H1 (cell line): ENCODE results near the gene RASGRP4. TPM values are rescaled to one million over a fixed set of nuclear protein-coding genes. Genes with fewer than 3 reads are reported as not detected.

ENCODE experiments used
- BACH1 ChIP-seq: IDR thresholded peaks from 2 replicates; pipeline ENCODE4 v1.6.1; 2012; ENCODE audit warnings: low read length, improper control_type of control experiment
- CBX8 ChIP-seq: fragments of 300-800, 300-1000 bp; sonication (generic); IDR thresholded peaks from 2 replicates; pipeline ENCODE4 v1.7.1; 2016; ENCODE audit warnings: low read depth, low read length, borderline replicate concordance
- CEBPB ChIP-seq: IDR thresholded peaks from 2 replicates; pipeline ENCODE4 v1.6.1; 2012; ENCODE audit warnings: low read depth, low read length
- CHD1 ChIP-seq: IDR thresholded peaks from 2 replicates; pipeline ENCODE4 v1.6.1; 2012; ENCODE audit warnings: low read depth, low read length, improper control_type of control experiment
- CTCF ChIP-seq, 3 experiments: IDR thresholded peaks; 1 replicate in 2 of 3; 2 replicates in 1 of 3; pipeline versions ENCODE4 v1.5.1 to v1.6.1; 2011; ENCODE audit warnings: low read length in 3 of 3, mild to moderate bottlenecking in 3 of 3, inconsistent platforms in 2 of 3, low read depth in 1 of 3, moderate library complexity in 1 of 3; ENCODE audit not compliant: insufficient read depth in 1 of 3; ENCODE audit errors: control extremely low read depth in 1 of 3
- GTF2F1 ChIP-seq: IDR thresholded peaks from 2 replicates; pipeline ENCODE4 v1.6.1; 2012; ENCODE audit warnings: low read depth, low read length, improper control_type of control experiment, borderline replicate concordance
- JUN ChIP-seq: IDR thresholded peaks from 2 replicates; pipeline ENCODE4 v1.6.1; 2011; ENCODE audit warnings: low read depth, mild to moderate bottlenecking, improper control_type of control experiment, low read length
- MAFK ChIP-seq: IDR thresholded peaks from 2 replicates; pipeline ENCODE4 v1.6.1; 2012; ENCODE audit warnings: low read depth, mild to moderate bottlenecking, improper control_type of control experiment, low read length
- MAX ChIP-seq: IDR thresholded peaks from 2 replicates; pipeline ENCODE4 v1.6.1; 2012; ENCODE audit warnings: inconsistent platforms
- POLR2A ChIP-seq, 2 experiments: IDR thresholded peaks; 1 replicate in 1 of 2; 2 replicates in 1 of 2; pipeline ENCODE4 v1.6.1; 2011; ENCODE audit warnings: low read depth in 2 of 2, low read length in 2 of 2, mild to moderate bottlenecking in 2 of 2; ENCODE audit errors: control extremely low read depth in 1 of 2
- POLR2AphosphoS5 ChIP-seq: IDR thresholded peaks from 2 replicates; pipeline ENCODE4 v1.6.1; 2011; ENCODE audit warnings: low read depth, low read length
- POU5F1 ChIP-seq: IDR thresholded peaks from 2 replicates; pipeline ENCODE4 v1.6.1; 2011; ENCODE audit warnings: low read depth, mild to moderate bottlenecking, low read length, moderate library complexity
- RAD21 ChIP-seq, 2 experiments: IDR thresholded peaks in 1 of 2; conservative IDR thresholded peaks in 1 of 2; 2 replicates each; pipeline ENCODE4 v1.6.1; 2011; ENCODE audit warnings: low read depth in 2 of 2, low read length in 2 of 2, improper control_type of control experiment in 1 of 2, inconsistent platforms in 1 of 2, mild to moderate bottlenecking in 1 of 2, moderate library complexity in 1 of 2
- RXRA ChIP-seq: IDR thresholded peaks from 2 replicates; pipeline ENCODE4 v1.6.1; 2011; ENCODE audit warnings: low read depth, mild to moderate bottlenecking, low read length, moderate library complexity; ENCODE audit not compliant: insufficient read depth
- SIRT6 ChIP-seq: IDR thresholded peaks from one replicate; pipeline ENCODE4 v1.7.1; 2012; ENCODE audit warnings: low read length, inconsistent platforms
- SIX5 ChIP-seq: IDR thresholded peaks from 2 replicates; pipeline ENCODE4 v1.6.1; 2011; ENCODE audit warnings: mild to moderate bottlenecking, low read depth, low read length
- SP2 ChIP-seq: IDR thresholded peaks from 2 replicates; pipeline ENCODE4 v1.6.1; 2012; ENCODE audit warnings: mild to moderate bottlenecking, low read length, inconsistent platforms
- TAF7 ChIP-seq: optimal IDR thresholded peaks from 2 replicates; pipeline ENCODE3; 2011; ENCODE audit warnings: low read depth, mild to moderate bottlenecking, inconsistent platforms, low read length, moderate library complexity, borderline replicate concordance
- TCF12 ChIP-seq: IDR thresholded peaks from 2 replicates; pipeline ENCODE4 v1.6.1; 2011; ENCODE audit warnings: low read depth, mild to moderate bottlenecking, low read length
- TEAD4 ChIP-seq: IDR thresholded peaks from 2 replicates; pipeline ENCODE4 v1.6.1; 2012; ENCODE audit warnings: low read depth, low read length, inconsistent platforms, mixed read lengths
- polyA plus RNA-seq, 7 experiments: library from polyadenylated mRNA; depleted of rRNA in 3 of 7; stranded (reverse) in 5 of 7; unstranded in 2 of 7; fragments of >200 nt in 5 of 7; fragments of 200-250 nt in 2 of 7; gene quantifications; 1 replicate in 5 of 7; 2 replicates in 1 of 7; 4 replicates in 1 of 7; pipeline versions ENCODE4 v1.2.1 to v1.2.3, GENCODE V29; 2011 to 2013; ENCODE audit warnings: missing spikeins in 2 of 7, mixed read lengths in 2 of 7
- total RNA-seq: library from RNA; stranded (reverse); fragmentation: NEBNext Ultra II Directional; extraction: Animal tissue kit (Norgen Biotek cat#: 25700); gene quantifications from 2 replicates; pipeline ENCODE4 v1.2.1, GENCODE V29; 2021
- TF ChIP-seq, protein P1 (sequence below): IDR thresholded peaks from 2 replicates; pipeline ENCODE4 v1.6.1; 2012; ENCODE audit warnings: low read length, inconsistent platforms

Gene RASGRP4
- total and polyA plus RNA-seq, 2 of the 8 experiments (the other 6 are each of a cell fraction or from before 2014, with no cell fraction given) = 1.9 to 3.1 TPM

GRCh38 chr19:38362076-38362945, 63.7 kb downstream of the RASGRP4 start (continued):
- no peak for TF ChIP-seq CHD1
- TF ChIP-seq TEAD4 = no peak
- TF ChIP-seq SIX5 = no peak
- TF ChIP-seq POLR2AphosphoS5 = peak; percentile 60; the same call in 1 of the 2 replicates
- no peak for TF ChIP-seq BACH1
- TF ChIP-seq GTF2F1 = no peak
- TF ChIP-seq SIRT6 = no peak
- no peak for TF ChIP-seq CTCF (IDR thresholded peaks at IDR 0.05; ENCODE audit: control extremely low read depth in 1 of 3, insufficient read depth in 1 of 3, low read depth in 1 of 3, low read length in 3 of 3)
- TF ChIP-seq TCF12 = no peak
- TF ChIP-seq RAD21 (IDR thresholded peaks at IDR 0.05 in 1 of 2, conservative IDR thresholded peaks at IDR 0.05 in 1 of 2; ENCODE audit: low read depth in 2 of 2, low read length in 2 of 2) = no peak
- no peak for TF ChIP-seq MAFK
- TF ChIP-seq RXRA = no peak
- TF ChIP-seq JUN = no peak
- peak in 1 of 2 experiments; percentile 62; a peak in 2 of 3 replicates for TF ChIP-seq POLR2A (IDR thresholded peaks at IDR 0.05; ENCODE audit: control extremely low read depth in 1 of 2, low read depth in 2 of 2, low read length in 2 of 2)
- no peak for TF ChIP-seq CBX8
- no peak for TF ChIP-seq CEBPB
- TF ChIP-seq, protein P1, sequence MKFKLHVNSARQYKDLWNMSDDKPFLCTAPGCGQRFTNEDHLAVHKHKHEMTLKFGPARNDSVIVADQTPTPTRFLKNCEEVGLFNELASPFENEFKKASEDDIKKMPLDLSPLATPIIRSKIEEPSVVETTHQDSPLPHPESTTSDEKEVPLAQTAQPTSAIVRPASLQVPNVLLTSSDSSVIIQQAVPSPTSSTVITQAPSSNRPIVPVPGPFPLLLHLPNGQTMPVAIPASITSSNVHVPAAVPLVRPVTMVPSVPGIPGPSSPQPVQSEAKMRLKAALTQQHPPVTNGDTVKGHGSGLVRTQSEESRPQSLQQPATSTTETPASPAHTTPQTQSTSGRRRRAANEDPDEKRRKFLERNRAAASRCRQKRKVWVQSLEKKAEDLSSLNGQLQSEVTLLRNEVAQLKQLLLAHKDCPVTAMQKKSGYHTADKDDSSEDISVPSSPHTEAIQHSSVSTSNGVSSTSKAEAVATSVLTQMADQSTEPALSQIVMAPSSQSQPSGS = no peak
- TF ChIP-seq POU5F1 = no peak
- TF ChIP-seq MAX = peak; percentile 33
- no peak for TF ChIP-seq SP2
- TF ChIP-seq TAF7 = peak; percentile 63
